PC-3 (cell line): ENCODE data around the gene SETBP1.

Experiments used
- EZH2 ChIP-seq: fragments of 300-600 bp; sonication (generic); IDR thresholded peaks from one replicate; pipeline ENCODE4 v1.6.1; 2017; ENCODE audit warnings: antibody characterized with exemption, mild to moderate bottlenecking, low read length; ENCODE audit not compliant: unreplicated experiment
- EZH2phosphoT487 ChIP-seq: fragments of 300-600 bp; sonication (generic); IDR thresholded peaks from 2 replicates; pipeline ENCODE4 v1.6.1; 2018; ENCODE audit warnings: mild to moderate bottlenecking, antibody characterized with exemption, low read length, borderline replicate concordance
- TF ChIP-seq, protein P1 (sequence below): fragments of 300-600 bp; sonication (generic); conservative IDR thresholded peaks from 2 replicates; pipeline ENCODE4 v1.5.1; 2017; ENCODE audit warnings: antibody characterized with exemption, low read depth, mild to moderate bottlenecking, low read length

DNA sequence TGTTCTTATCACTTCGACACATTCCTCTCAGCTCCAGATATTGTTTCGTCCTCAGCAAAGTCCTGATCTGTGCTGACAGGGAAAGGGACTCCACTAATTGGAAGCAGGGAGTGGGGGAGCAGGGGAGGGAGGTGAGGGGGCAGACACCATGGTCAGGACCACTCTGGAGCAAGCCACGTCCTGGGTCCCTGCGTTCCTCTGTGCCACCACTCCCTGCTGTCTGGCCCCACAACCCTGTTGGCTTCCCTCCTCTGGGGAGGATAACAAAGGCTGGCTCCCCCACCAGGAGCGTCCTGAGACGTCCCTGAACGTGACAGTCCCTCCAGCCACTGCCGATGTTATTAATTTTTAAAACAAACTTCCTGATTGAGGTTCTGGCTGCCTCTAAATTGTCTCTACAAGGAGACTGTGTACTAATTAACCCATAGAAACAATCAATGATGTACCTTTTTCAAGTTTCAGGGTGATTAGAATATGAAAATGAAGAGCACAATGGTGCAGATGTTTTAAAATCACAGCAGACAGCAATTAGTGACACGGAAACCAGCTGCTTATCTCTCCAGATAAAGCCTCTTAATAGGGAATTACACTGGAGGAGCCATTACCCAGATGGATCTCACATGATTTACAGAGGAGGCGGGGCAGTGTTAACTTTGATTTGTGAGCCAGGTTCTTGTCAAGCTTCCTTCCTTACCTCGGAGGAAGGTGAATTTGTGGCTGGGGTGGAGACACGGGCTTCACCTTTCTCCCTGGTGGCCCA is 257.5 kb downstream of the SETBP1 start:
- TF ChIP-seq, protein P1, sequence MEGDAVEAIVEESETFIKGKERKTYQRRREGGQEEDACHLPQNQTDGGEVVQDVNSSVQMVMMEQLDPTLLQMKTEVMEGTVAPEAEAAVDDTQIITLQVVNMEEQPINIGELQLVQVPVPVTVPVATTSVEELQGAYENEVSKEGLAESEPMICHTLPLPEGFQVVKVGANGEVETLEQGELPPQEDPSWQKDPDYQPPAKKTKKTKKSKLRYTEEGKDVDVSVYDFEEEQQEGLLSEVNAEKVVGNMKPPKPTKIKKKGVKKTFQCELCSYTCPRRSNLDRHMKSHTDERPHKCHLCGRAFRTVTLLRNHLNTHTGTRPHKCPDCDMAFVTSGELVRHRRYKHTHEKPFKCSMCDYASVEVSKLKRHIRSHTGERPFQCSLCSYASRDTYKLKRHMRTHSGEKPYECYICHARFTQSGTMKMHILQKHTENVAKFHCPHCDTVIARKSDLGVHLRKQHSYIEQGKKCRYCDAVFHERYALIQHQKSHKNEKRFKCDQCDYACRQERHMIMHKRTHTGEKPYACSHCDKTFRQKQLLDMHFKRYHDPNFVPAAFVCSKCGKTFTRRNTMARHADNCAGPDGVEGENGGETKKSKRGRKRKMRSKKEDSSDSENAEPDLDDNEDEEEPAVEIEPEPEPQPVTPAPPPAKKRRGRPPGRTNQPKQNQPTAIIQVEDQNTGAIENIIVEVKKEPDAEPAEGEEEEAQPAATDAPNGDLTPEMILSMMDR: no peak
- TF ChIP-seq EZH2: no peak
- TF ChIP-seq EZH2phosphoT487: no peak
